ENCODE results near the gene DCAF16.

DNA sequence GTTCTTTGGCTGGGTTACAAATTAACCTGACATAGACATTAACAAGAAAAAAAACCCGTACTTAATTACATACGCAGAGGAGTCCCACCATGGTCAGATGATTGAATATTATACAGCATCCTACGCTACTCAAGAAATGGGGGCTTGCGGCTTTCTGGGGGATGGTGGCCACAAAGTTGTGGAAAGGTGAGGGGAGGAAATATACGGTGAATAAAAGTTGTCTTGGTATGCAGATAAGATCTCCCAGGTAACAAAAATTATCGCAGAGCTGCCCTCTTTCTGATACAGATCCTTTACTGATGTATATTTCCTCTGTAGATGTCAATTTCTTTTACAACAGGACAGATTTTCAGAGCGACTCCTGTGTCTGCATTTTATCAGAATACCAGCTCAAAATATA, 890 bp downstream of the DCAF16 start:
- no peak for TF ChIP-seq ZNF10 (tag by site-specific recombination; IDR thresholded peaks at IDR 0.05)
- TF ChIP-seq, protein P1, sequence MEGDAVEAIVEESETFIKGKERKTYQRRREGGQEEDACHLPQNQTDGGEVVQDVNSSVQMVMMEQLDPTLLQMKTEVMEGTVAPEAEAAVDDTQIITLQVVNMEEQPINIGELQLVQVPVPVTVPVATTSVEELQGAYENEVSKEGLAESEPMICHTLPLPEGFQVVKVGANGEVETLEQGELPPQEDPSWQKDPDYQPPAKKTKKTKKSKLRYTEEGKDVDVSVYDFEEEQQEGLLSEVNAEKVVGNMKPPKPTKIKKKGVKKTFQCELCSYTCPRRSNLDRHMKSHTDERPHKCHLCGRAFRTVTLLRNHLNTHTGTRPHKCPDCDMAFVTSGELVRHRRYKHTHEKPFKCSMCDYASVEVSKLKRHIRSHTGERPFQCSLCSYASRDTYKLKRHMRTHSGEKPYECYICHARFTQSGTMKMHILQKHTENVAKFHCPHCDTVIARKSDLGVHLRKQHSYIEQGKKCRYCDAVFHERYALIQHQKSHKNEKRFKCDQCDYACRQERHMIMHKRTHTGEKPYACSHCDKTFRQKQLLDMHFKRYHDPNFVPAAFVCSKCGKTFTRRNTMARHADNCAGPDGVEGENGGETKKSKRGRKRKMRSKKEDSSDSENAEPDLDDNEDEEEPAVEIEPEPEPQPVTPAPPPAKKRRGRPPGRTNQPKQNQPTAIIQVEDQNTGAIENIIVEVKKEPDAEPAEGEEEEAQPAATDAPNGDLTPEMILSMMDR (tag by site-specific recombination; IDR thresholded peaks at IDR 0.05): no peak
